ENCODE results near the gene FAM149A. TPM values are rescaled to one million over a fixed set of nuclear protein-coding genes. Genes with fewer than 3 reads are reported as not detected.

Gene FAM149A
- total RNA-seq, 4 donors from 2014 or later: 7.8 to 20.1 (median 13.8) TPM

- TF ChIP-seq POLR2A (IDR thresholded peaks at IDR 0.05) (no peak), CTCF (IDR thresholded peaks at IDR 0.05) (no peak), EP300 (IDR thresholded peaks at IDR 0.05) (no peak)
- Histone ChIP-seq H3K27ac (no peak overlapping the region), H3K4me3 (no peak overlapping the region), H3K36me3 (no peaks in the 10 kb centered on the region), H3K27me3 (no peaks in the 10 kb centered on the region), H3K4me1 (peaks cover 0 to 7% (median 0%) of the 10 kb centered on the region in 4 donors), H3K9me3 (no peaks in the 10 kb centered on the region)
- 23 to 27% methylated on average over 4 of the region's 4 CpGs for WGBS, 2 donors
- no peak for DNase-seq (ENCODE audit: low spot score in 2 of 2)
These were observed 28.2 kb downstream of the FAM149A start for GRCh38 chr4:186132577-186133242.

- H3K27ac ChIP-seq: no peak overlapping the region
- H3K4me3 ChIP-seq: no peak overlapping the region
- H3K4me1 ChIP-seq: peaks cover 0 to 7% (median 0%) of the 10 kb centered on the region in 4 donors
- no peaks in the 10 kb centered on the region for H3K9me3 ChIP-seq
- DNase-seq (ENCODE audit: low spot score in 2 of 2): no peak
- H3K36me3 ChIP-seq: no peaks in the 10 kb centered on the region
- H3K27me3 ChIP-seq: no peaks in the 10 kb centered on the region
- WGBS, 2 donors: 89 to 93% methylated on average over 3 of the region's 3 CpGs
- TF ChIP-seq CTCF (IDR thresholded peaks at IDR 0.05): no peak
- no peak for TF ChIP-seq EP300 (IDR thresholded peaks at IDR 0.05)
- no peak for TF ChIP-seq POLR2A (IDR thresholded peaks at IDR 0.05)
These were observed 29.8 kb downstream of the FAM149A start for GRCh38 chr4:186134257-186134656.

- Histone ChIP-seq H3K4me1 (peaks cover 0 to 7% (median 0%) of the 10 kb centered on the region in 4 donors), H3K9me3 (no peaks in the 10 kb centered on the region), H3K4me3 (no peak overlapping the region), H3K36me3 (no peaks in the 10 kb centered on the region), H3K27ac (no peak overlapping the region), H3K27me3 (no peaks in the 10 kb centered on the region)
- 92 to 95% methylated on average over 11 of the region's 11 CpGs for WGBS, 2 donors
- no peak for DNase-seq (ENCODE audit: low spot score in 2 of 2)
- TF ChIP-seq CTCF (IDR thresholded peaks at IDR 0.05) (no peak), EP300 (IDR thresholded peaks at IDR 0.05) (no peak), POLR2A (IDR thresholded peaks at IDR 0.05) (no peak)
These were observed 30.4 kb downstream of the FAM149A start for GRCh38 chr4:186134861-186135260.

- H3K27me3 ChIP-seq: no peaks in the 10 kb centered on the region
- no peaks in the 10 kb centered on the region for H3K36me3 ChIP-seq
- no peaks in the 10 kb centered on the region for H3K9me3 ChIP-seq
- no peak for TF ChIP-seq EP300 (IDR thresholded peaks at IDR 0.05)
- TF ChIP-seq CTCF (IDR thresholded peaks at IDR 0.05): peak; percentile 58 to 66 (median 65)
- no peak overlapping the region for H3K27ac ChIP-seq
- DNase-seq (ENCODE audit: low spot score in 2 of 2): no peak
- peaks cover 0 to 7% (median 0%) of the 10 kb centered on the region in 4 donors for H3K4me1 ChIP-seq
- 56 to 60% methylated on average over 6 of the region's 6 CpGs for WGBS, 2 donors
- peak overlapping the region in 1 of 4 donors; percentile 22 for H3K4me3 ChIP-seq
These were observed 32.8 kb downstream of the FAM149A start for GRCh38 chr4:186137196-186137794.

GRCh38 chr4:186144198-186144945 is 39.9 kb downstream of the FAM149A start:
- WGBS, 2 donors: 1 to 4% methylated on average over 28 to 43 of the region's 72 CpGs
- H3K27ac ChIP-seq: peak overlapping the region; percentile 49 to 91 (median 73)
- no peaks in the 10 kb centered on the region for H3K27me3 ChIP-seq
- peaks cover 0 to 17% (median 0%) of the 10 kb centered on the region in 4 donors for H3K4me1 ChIP-seq
- H3K4me3 ChIP-seq: peak overlapping the region; percentile 51 to 72 (median 56)
- peak in 1 of 2 donors; percentile 5 for TF ChIP-seq EP300 (IDR thresholded peaks at IDR 0.05)
- peak in 1 of 5 experiments; percentile 26 for TF ChIP-seq CTCF (IDR thresholded peaks at IDR 0.05)
- no peak for TF ChIP-seq POLR2A (IDR thresholded peaks at IDR 0.05)
- DNase-seq (ENCODE audit: low spot score in 2 of 2): no peak
- H3K36me3 ChIP-seq: no peaks in the 10 kb centered on the region
- H3K9me3 ChIP-seq: no peaks in the 10 kb centered on the region

Data from tibial nerve (tissue), 4 donors.